Progenitor cell of endocrine pancreas (in vitro differentiated cells): Measurements from ENCODE around the gene TFF1. TPM values are rescaled to one million over a fixed set of nuclear protein-coding genes. Genes with fewer than 3 reads are reported as not detected.

Source experiments
- DNase-seq: peaks from one replicate; pipeline ENCODE4 v3.0.0; 2021; ENCODE audit warnings: low spot score; ENCODE audit not compliant: unreplicated experiment
- H3K27ac Mint-ChIP-seq: 2 replicates; pipeline ENCODE4 v1.8.0; 2021; ENCODE audit warnings: mild to moderate bottlenecking, moderate library complexity, mixed read lengths
- H3K27me3 Mint-ChIP-seq: 2 replicates; pipeline ENCODE4 v1.8.0; 2021; ENCODE audit warnings: mixed read lengths
- H3K36me3 Mint-ChIP-seq: 2 replicates; pipeline ENCODE4 v1.8.0; 2022; ENCODE audit warnings: mixed read lengths; ENCODE audit not compliant: insufficient read depth
- H3K4me1 Mint-ChIP-seq: 2 replicates; pipeline ENCODE4 v1.8.0; 2021; ENCODE audit warnings: low read depth, mixed read lengths
- H3K4me3 Mint-ChIP-seq: 2 replicates; pipeline ENCODE4 v1.8.0; 2021; ENCODE audit warnings: low read depth, mild to moderate bottlenecking, moderate library complexity, mixed read lengths
- H3K9me3 Mint-ChIP-seq: 2 replicates; pipeline ENCODE4 v1.8.0; 2021; ENCODE audit warnings: low read depth, mixed read lengths
- total RNA-seq: library from RNA; stranded (reverse); gene quantifications from 2 replicates; pipeline ENCODE4 v1.2.1, GENCODE V29; 2021
- TF ChIP-seq, protein P1 (sequence below): fragments of 200-600 bp; sonication (generic); IDR thresholded peaks from one replicate; pipeline ENCODE4 v1.5.0; 2021; ENCODE audit warnings: antibody characterized with exemption, mild to moderate bottlenecking; ENCODE audit not compliant: unreplicated experiment

The TFF1 gene
- total RNA-seq, 1 donor from 2014 or later: 0.77 TPM

DNA sequence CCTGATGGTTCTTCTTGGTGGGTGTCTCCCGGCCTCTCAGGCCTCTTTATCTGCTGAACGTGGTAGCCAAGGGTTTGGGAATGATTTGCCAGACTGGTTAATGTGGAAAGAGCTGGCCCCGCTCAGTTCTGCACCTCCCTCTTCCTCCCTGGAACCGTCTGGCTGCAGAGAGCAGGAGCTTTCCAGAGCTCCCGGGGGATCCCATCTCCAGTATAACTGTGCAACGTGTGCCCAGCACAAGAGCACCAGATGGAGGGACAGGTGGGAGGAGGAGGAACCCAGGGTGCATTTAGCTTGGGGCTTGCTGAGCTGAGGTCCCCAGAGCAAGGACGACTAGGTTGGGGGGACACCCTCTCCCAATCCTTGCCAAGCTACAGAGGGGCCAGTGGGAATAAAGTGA, 5.0 kb downstream of the TFF1 start:
- Mint-ChIP-seq H3K27ac (no peak overlapping the region), H3K4me3 (no peak overlapping the region), H3K9me3 (peaks cover 10% of the 10 kb centered on the region), H3K4me1 (peaks cover 7% of the 10 kb centered on the region), H3K27me3 (peaks cover 8% of the 10 kb centered on the region), H3K36me3 (no peaks in the 10 kb centered on the region)
- no peak for DNase-seq
- TF ChIP-seq, protein P1, sequence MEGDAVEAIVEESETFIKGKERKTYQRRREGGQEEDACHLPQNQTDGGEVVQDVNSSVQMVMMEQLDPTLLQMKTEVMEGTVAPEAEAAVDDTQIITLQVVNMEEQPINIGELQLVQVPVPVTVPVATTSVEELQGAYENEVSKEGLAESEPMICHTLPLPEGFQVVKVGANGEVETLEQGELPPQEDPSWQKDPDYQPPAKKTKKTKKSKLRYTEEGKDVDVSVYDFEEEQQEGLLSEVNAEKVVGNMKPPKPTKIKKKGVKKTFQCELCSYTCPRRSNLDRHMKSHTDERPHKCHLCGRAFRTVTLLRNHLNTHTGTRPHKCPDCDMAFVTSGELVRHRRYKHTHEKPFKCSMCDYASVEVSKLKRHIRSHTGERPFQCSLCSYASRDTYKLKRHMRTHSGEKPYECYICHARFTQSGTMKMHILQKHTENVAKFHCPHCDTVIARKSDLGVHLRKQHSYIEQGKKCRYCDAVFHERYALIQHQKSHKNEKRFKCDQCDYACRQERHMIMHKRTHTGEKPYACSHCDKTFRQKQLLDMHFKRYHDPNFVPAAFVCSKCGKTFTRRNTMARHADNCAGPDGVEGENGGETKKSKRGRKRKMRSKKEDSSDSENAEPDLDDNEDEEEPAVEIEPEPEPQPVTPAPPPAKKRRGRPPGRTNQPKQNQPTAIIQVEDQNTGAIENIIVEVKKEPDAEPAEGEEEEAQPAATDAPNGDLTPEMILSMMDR: no peak

DNA sequence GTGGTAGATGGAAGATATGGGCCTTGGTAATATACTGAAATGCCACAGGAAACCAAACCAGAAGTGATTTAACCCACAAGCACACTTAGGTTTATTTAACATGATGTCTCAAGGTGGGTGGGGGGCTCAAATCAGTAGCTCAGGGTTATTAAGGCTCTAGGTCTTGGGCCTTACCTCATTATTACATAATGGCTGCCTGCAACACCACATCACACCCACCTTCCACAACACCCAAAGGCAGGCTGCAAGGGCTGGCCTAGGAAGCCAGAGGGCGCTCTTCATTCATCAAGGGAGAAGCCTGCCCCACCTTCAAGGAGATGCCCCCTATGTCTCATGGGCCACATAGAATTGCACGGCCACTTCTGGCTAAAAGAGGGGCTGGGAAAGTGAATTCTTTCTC, 6.0 kb downstream of the TFF1 start:
- H3K27me3 Mint-ChIP-seq: peaks cover 8% of the 10 kb centered on the region
- TF ChIP-seq, protein P1: no peak
- H3K27ac Mint-ChIP-seq: no peak overlapping the region
- DNase-seq: no peak
- no peak overlapping the region for H3K4me3 Mint-ChIP-seq
- peaks cover 7% of the 10 kb centered on the region for H3K4me1 Mint-ChIP-seq
- peaks cover 12% of the 10 kb centered on the region for H3K9me3 Mint-ChIP-seq
- no peaks in the 10 kb centered on the region for H3K36me3 Mint-ChIP-seq

DNA sequence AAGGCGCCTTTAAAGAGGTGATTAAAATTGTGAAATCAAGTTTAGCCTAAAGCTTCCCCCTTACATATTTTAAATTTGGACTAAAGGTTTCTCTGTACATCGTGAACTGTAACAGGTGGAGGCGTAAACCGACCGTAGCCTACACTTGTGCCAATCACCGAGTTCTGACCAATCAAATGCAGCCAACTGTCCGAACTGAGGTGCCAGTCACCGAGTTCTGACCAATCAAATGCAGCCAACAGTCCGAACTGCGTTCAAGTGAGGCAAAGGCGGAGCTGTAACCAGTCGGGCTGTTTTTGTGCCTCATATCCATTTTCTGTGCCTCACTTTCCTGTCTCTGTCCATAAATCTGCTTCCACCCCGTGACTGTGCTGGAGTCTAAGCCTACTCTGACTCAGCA, 7.4 kb downstream of the TFF1 start:
- Mint-ChIP-seq H3K36me3 (no peaks in the 10 kb centered on the region), H3K27ac (no peak overlapping the region), H3K27me3 (peaks cover 4% of the 10 kb centered on the region), H3K4me3 (no peak overlapping the region), H3K4me1 (peaks cover 7% of the 10 kb centered on the region), H3K9me3 (peaks cover 15% of the 10 kb centered on the region)
- TF ChIP-seq, protein P1: no peak
- DNase-seq: no peak

DNA sequence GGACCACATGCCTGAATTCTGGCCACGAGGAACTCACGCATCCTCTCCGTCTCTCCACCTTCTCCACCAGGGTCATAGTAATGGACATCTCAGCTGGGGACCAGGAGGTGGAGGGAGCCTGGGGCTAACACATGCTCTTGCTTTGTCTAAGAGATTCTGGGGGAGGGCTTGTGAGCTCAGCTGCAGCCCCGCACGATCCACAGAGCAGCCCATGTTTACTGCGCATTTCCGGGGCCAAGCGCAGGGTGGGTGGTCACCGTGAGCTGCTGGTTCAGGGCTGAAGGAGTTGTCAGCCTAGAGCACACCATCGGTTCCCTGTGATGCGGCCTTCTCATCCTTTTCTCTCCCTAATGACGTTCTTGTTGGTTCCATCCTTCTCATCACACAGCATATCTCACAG, 8.1 kb downstream of the TFF1 start:
- no peak overlapping the region for H3K4me3 Mint-ChIP-seq
- H3K9me3 Mint-ChIP-seq: peaks cover 15% of the 10 kb centered on the region
- no peaks in the 10 kb centered on the region for H3K36me3 Mint-ChIP-seq
- TF ChIP-seq, protein P1: no peak
- H3K4me1 Mint-ChIP-seq: peaks cover 7% of the 10 kb centered on the region
- H3K27me3 Mint-ChIP-seq: peaks cover 8% of the 10 kb centered on the region
- H3K27ac Mint-ChIP-seq: no peak overlapping the region
- no peak for DNase-seq

DNA sequence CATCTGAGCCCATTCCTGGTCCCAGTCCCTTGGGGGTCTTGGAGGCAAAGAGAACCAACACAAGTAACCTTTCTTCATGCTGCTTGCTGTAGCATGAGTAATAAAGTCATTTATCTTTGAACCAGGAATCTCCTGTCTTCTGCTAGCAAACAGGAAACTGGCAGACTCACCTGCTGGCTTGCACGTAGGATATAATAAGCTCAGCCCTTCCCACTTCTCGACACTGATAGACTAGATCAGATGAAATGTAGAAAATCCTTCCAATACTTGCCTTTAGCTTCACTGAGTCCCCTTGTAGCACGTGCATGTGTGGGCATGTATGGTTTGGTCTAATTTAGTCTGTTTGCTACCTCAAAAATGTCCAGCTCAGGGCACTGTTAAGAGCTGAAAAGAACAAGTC, 9.0 kb downstream of the TFF1 start:
- no peak overlapping the region for H3K4me3 Mint-ChIP-seq
- DNase-seq: no peak

More for the DNA sequence above, 9.0 kb downstream of the TFF1 start:
- Mint-ChIP-seq H3K27me3 (peaks cover 12% of the 10 kb centered on the region), H3K27ac (no peak overlapping the region), H3K9me3 (peaks cover 15% of the 10 kb centered on the region), H3K36me3 (no peaks in the 10 kb centered on the region), H3K4me1 (peaks cover 8% of the 10 kb centered on the region)
- TF ChIP-seq, protein P1: no peak
